Astrocyte of the cerebellum (primary cell): ENCODE results near the gene GAPDH.
"Not testable (repeated sequence)": the region's sequence is repeated elsewhere in the genome, so short reads cannot be mapped to it uniquely, and the experiment has no call there.

Source experiments
- DNase-seq: peaks from one replicate; pipeline ENCODE4 v3.0.0-alpha.2; 2011; ENCODE audit warnings: low read depth
- H3K4me3 ChIP-seq: 2 replicates; pipeline ENCODE4 v1.5.1; 2011; ENCODE audit warnings: mild to moderate bottlenecking, low read depth, low read length, moderate library complexity
- in situ Hi-C: cut with HindIII; loops from 2 replicates; pipeline ENCODE4 v1.10.0; 2017; ENCODE audit warnings: low sequenced_read_pairs
- TF ChIP-seq, protein P1 (sequence below): IDR thresholded peaks from 2 replicates; pipeline ENCODE4 v1.5.1; 2012; ENCODE audit warnings: low read length, low read depth, moderate library complexity, mild to moderate bottlenecking; ENCODE audit errors: missing control alignments

GAPDH gene

DNA sequence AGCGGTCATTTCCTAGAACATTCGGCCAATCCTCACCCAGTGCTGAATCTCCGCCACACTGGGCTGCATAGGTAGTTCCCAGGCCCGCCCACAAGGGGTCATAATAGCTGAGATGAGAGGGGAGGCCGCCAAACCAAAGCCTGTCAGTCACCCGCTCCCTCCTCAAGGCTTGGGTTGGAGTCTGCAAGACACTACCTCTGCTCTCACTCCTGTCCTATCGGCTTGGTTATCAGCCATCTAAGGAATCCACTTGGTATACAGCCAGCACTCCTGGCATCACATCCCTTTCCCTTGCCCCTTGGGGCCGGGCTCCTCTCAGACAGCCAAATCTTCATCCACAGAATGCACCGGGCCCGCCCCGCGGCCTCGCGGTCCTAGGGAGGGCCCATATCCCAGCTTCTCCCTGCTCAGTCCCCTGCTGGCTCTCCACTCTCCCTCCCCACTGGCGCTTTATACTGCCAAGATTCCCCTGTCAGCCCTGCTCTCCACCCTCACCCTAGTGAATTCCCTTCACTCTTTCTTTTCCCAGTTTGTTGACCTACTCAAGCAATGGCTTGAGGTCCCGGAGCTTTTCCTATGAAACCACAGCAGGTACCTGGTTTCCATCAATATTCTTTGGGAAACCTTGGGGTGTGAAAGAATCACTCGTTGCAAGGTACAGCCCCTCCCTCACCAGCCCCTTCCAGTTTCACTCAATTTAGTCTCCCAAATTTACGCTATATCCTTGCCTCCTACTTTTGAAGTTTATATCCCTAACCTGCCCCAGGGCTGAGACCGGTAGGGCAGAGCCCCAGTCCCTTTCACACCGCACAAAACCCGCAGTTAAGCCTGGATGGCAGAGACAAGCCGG lies 20.1 kb downstream of the GAPDH start:
- H3K4me3 ChIP-seq = peak overlapping the region; percentile 78
- in situ Hi-C loops = no loop called here
- TF ChIP-seq, protein P1, sequence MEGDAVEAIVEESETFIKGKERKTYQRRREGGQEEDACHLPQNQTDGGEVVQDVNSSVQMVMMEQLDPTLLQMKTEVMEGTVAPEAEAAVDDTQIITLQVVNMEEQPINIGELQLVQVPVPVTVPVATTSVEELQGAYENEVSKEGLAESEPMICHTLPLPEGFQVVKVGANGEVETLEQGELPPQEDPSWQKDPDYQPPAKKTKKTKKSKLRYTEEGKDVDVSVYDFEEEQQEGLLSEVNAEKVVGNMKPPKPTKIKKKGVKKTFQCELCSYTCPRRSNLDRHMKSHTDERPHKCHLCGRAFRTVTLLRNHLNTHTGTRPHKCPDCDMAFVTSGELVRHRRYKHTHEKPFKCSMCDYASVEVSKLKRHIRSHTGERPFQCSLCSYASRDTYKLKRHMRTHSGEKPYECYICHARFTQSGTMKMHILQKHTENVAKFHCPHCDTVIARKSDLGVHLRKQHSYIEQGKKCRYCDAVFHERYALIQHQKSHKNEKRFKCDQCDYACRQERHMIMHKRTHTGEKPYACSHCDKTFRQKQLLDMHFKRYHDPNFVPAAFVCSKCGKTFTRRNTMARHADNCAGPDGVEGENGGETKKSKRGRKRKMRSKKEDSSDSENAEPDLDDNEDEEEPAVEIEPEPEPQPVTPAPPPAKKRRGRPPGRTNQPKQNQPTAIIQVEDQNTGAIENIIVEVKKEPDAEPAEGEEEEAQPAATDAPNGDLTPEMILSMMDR = peak; percentile 73
- DNase-seq = no peak

DNA sequence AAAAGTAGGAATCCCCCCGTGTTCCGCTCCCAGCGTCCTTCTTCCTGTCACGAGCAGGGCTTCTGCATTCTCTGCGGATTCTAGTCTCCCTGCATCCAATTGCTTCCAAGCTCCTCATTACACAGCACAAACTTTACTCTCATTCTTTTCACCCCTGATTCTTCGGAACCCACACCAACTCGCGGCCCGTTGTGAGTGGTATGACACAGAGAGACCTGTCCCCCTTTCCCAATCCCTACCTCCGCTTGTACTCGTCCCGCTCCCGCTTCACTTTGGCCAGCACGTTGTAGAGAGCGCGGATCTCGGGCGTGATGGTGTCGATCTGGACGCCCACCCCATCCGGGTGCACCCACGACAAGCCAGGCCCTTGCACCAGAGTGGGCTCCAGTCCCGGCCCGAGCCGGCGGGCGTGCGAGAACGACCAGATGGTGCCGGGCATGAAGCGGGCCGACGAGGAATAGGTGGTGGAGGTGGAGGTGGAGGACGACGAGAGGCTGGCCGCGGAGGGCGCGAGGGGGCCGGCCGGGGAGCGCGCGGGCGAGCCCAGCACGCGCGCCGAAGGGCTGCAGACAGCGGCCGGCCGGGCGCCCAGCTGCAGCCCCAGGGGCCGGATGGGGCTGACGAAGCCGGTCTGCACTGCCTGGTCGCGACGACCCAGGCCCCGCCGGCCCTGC lies 20.8 kb downstream of the GAPDH start:
- in situ Hi-C loops = no loop called here
- TF ChIP-seq, protein P1 = no peak
- H3K4me3 ChIP-seq = peak overlapping the region; percentile 78
- DNase-seq = no peak

DNA sequence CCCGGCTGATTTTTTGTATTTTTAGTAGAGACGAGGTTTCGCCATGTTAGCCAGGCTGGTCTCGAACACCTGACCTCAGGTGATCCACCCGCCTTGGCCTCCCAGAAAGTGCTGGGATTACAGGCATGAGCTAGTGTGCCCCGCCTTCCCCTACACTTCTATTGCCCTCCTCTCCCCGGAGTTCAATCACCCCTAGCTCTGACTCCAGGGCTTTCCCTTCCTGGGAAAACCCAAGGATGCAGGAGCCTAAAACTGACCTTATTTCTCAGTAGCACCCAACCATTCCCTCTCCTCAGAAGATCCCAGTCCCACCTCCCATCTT lies 22.1 kb downstream of the GAPDH start:
- H3K4me3 ChIP-seq, DNase-seq, in situ Hi-C loops: not testable (repeated sequence)

DNA sequence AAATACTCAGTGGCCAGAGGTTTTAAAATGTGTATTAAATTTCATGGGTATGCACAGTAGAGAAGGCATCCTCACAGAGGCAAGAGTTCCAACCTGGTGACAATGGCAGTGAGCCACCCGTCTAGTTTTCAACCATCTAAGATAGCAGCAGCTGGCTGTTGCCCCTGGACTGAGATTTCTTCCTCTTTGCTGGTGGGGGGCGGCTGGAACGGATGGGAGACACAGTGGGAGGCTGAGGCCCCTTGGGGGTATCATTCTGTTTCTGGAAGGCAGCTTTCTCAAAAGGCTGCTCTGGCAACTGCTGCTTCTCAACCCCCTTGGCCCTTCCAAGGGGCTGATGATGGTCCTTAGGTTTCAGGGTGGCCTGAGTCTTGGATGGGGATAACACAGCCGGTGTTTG lies 22.5 kb downstream of the GAPDH start:
- no peak for DNase-seq
- H3K4me3 ChIP-seq = no peak overlapping the region
- in situ Hi-C loops = no loop called here
- TF ChIP-seq, protein P1 = no peak

DNA sequence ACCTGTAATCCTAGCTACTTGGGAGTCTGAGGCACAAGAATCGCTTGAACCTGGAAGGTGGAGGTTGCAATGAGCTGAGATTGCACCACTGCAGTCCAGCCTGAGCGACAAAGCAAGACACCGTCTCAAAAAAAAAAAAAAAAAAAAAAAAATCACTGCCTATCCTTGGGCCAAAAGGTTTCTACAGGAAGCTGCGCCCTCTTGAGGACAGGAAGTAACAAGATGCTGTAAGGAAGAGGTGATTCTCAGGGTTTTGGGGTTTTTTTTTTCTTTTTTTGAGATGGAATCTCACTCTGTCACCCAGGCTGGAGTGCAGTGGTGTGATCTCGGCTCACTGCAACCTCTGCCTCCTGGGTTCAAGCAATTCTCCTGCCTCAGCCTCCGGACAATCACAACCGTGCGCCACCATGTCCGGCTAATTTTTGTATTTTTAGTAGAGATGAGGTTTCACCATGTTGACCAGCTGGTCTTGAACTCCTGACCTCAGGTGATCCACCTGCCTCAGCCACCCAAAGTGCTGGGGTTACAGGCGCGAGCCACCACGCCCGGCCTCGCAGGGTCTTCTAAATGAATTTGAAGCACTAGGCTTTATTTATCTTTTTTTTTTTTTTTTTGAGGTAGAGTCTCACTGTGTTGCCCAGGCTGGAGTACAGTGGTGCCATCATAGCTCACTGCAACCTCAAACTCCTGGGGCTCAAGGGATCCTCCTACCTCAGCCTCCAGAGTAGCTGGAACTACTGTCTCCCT lies 23.9 kb downstream of the GAPDH start:
- in situ Hi-C loops, H3K4me3 ChIP-seq, DNase-seq: not testable (repeated sequence)
- TF ChIP-seq, protein P1 = peak; percentile 59

DNA sequence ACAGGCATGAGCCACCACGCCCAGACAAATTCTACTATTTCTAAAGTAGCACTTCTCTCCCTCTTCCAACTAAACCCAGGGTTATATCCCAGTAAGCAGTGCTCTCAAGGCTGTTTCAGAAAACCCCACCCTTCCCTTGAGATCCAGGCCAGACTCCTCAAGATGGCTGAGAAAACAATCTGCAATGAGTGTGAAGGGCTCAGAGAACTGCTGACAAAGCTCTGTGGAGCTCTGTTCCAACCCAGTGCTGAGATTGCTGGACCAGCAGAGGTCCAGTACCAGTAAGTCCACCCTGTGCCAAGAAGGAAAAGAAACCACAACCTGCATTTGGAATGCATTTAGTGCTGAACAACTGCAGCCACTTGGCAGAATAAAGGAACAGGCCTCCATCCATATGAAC lies 25.2 kb downstream of the GAPDH start:
- TF ChIP-seq, protein P1 = no peak
- DNase-seq = no peak
- H3K4me3 ChIP-seq = no peak overlapping the region
- in situ Hi-C loops = no loop called here
